GM23338 (cell line): ENCODE results near the gene FNIP2. TPM values are rescaled to one million over a fixed set of nuclear protein-coding genes. Genes with fewer than 3 reads are reported as not detected.

Experiments
- ATAC-seq: fragments of 200-7000 bp; cut with Tn5 transposase; 3 replicates; pipeline ENCODE4 v1.9.1; 2020
- DNase-seq: peaks from one replicate; pipeline ENCODE4 v3.0.0-alpha.2; 2015; ENCODE audit warnings: low spot score
- H2AFZ ChIP-seq: fragments of 200-600 bp; sonication (generic); 2 replicates; pipeline ENCODE4 v1.8.0; 2016; ENCODE audit warnings: antibody characterized with exemption, mild to moderate bottlenecking, moderate library complexity
- H3F3A ChIP-seq: fragments of 200-600 bp; sonication (generic); replicated peaks from 2 replicates; pipeline ENCODE4 v1.8.0; 2017; ENCODE audit warnings: antibody characterized with exemption, mixed run types, low read depth
- H3K27ac ChIP-seq: fragments of 200-600 bp; sonication (generic); 2 replicates; pipeline ENCODE4 v1.6.1; 2016; ENCODE audit warnings: low read depth
- H3K27me3 ChIP-seq: fragments of 200-600 bp; sonication (generic); 2 replicates; pipeline ENCODE4 v1.8.0; 2016; ENCODE audit warnings: mild to moderate bottlenecking, mixed run types, moderate library complexity; ENCODE audit not compliant: insufficient read depth
- H3K36me3 ChIP-seq: fragments of 200-600 bp; sonication (generic); 2 replicates; pipeline ENCODE4 v1.8.0; 2016; ENCODE audit warnings: mild to moderate bottlenecking; ENCODE audit not compliant: insufficient read depth
- H3K4me1 ChIP-seq: fragments of 200-600 bp; sonication (generic); 2 replicates; pipeline ENCODE4 v1.8.0; 2016; ENCODE audit warnings: mild to moderate bottlenecking, moderate library complexity; ENCODE audit not compliant: insufficient read depth
- H3K4me2 ChIP-seq: fragments of 200-600 bp; sonication (generic); 2 replicates; pipeline ENCODE4 v1.7.1; 2017; ENCODE audit warnings: mixed run types
- H3K4me3 ChIP-seq: fragments of 200-600 bp; sonication (generic); 2 replicates; pipeline ENCODE4 v1.6.1; 2016; ENCODE audit warnings: mixed run types
- H3K79me2 ChIP-seq: fragments of 200-600 bp; sonication (generic); replicated peaks from 2 replicates; pipeline ENCODE4 v1.8.0; 2017; ENCODE audit warnings: mild to moderate bottlenecking; ENCODE audit not compliant: insufficient read depth
- H3K9me2 ChIP-seq: fragments of 200-600 bp; sonication (generic); 2 replicates; pipeline ENCODE4 v1.8.0; 2017; ENCODE audit not compliant: insufficient read depth
- H4K20me1 ChIP-seq: fragments of 200-600 bp; sonication (generic); replicated peaks from 2 replicates; pipeline ENCODE4 v1.8.0; 2017; ENCODE audit warnings: mild to moderate bottlenecking; ENCODE audit not compliant: insufficient read depth
- H3K27ac Mint-ChIP-seq: 2 replicates; pipeline ENCODE4 v1.8.0; 2020; ENCODE audit warnings: inconsistent platforms, mild to moderate bottlenecking, moderate library complexity, mixed read lengths
- H3K27me3 Mint-ChIP-seq: 3 replicates; pipeline ENCODE4 v1.8.0; 2022; ENCODE audit warnings: low read depth, mild to moderate bottlenecking, moderate library complexity, mixed read lengths, inconsistent platforms; ENCODE audit not compliant: insufficient read depth, poor library complexity
- H3K36me3 Mint-ChIP-seq: 3 replicates; pipeline ENCODE4 v1.8.0; 2021; ENCODE audit warnings: low read depth, mild to moderate bottlenecking, inconsistent platforms, moderate library complexity, mixed read lengths
- H3K4me1 Mint-ChIP-seq: 3 replicates; pipeline ENCODE4 v1.8.0; 2020; ENCODE audit warnings: mild to moderate bottlenecking, inconsistent platforms, mixed read lengths
- H3K4me3 Mint-ChIP-seq: 3 replicates; pipeline ENCODE4 v1.8.0; 2021; ENCODE audit warnings: moderate library complexity, mild to moderate bottlenecking, inconsistent platforms, mixed read lengths
- H3K9me3 Mint-ChIP-seq: 3 replicates; pipeline ENCODE4 v1.8.0; 2020; ENCODE audit warnings: moderate library complexity, mild to moderate bottlenecking, inconsistent platforms, mixed read lengths
- CREB1 ChIP-seq: fragments of 250-450 bp; sonication (Bioruptor Pico); IDR thresholded peaks from 2 replicates; pipeline ENCODE4 v1.5.0; 2020; ENCODE audit warnings: low read depth, mild to moderate bottlenecking, moderate library complexity
- POLR2AphosphoS5 ChIP-seq: IDR thresholded peaks from 2 replicates; pipeline ENCODE4 v1.6.1; 2016; ENCODE audit warnings: antibody characterized with exemption, low read depth
- STAT1 ChIP-seq: IDR thresholded peaks from one replicate; pipeline ENCODE4 v1.6.1; 2016; ENCODE audit warnings: antibody characterized with exemption; ENCODE audit not compliant: unreplicated experiment
- ZNF462 ChIP-seq: fragments of 250-450 bp; sonication (Bioruptor Pico); IDR thresholded peaks from 2 replicates; pipeline ENCODE4 v1.5.0; 2020; ENCODE audit warnings: mild to moderate bottlenecking, moderate library complexity
- polyA plus RNA-seq: library from polyadenylated mRNA; unstranded; fragments of >200 nt; fragmentation: Nextera tagmentation; extraction: Ambion mirVana; gene quantifications from 2 replicates; pipeline ENCODE4 v1.2.1, GENCODE V29; 2016
- total RNA-seq: library from RNA; depleted of rRNA; stranded (reverse); fragments of >200 nt; shearing (Covaris generic); gene quantifications from 2 replicates; pipeline ENCODE4 v1.2.3, GENCODE V29; 2014
- TF ChIP-seq, protein P1 (sequence below): IDR thresholded peaks from one replicate; pipeline ENCODE4 v1.6.1; 2018; ENCODE audit warnings: antibody characterized with exemption; ENCODE audit not compliant: unreplicated experiment

FNIP2 gene
- total and polyA plus RNA-seq, 2 experiments from 2014 or later: 2.7 to 17.2 TPM

- TF ChIP-seq CREB1: no peak
- TF ChIP-seq, protein P1, sequence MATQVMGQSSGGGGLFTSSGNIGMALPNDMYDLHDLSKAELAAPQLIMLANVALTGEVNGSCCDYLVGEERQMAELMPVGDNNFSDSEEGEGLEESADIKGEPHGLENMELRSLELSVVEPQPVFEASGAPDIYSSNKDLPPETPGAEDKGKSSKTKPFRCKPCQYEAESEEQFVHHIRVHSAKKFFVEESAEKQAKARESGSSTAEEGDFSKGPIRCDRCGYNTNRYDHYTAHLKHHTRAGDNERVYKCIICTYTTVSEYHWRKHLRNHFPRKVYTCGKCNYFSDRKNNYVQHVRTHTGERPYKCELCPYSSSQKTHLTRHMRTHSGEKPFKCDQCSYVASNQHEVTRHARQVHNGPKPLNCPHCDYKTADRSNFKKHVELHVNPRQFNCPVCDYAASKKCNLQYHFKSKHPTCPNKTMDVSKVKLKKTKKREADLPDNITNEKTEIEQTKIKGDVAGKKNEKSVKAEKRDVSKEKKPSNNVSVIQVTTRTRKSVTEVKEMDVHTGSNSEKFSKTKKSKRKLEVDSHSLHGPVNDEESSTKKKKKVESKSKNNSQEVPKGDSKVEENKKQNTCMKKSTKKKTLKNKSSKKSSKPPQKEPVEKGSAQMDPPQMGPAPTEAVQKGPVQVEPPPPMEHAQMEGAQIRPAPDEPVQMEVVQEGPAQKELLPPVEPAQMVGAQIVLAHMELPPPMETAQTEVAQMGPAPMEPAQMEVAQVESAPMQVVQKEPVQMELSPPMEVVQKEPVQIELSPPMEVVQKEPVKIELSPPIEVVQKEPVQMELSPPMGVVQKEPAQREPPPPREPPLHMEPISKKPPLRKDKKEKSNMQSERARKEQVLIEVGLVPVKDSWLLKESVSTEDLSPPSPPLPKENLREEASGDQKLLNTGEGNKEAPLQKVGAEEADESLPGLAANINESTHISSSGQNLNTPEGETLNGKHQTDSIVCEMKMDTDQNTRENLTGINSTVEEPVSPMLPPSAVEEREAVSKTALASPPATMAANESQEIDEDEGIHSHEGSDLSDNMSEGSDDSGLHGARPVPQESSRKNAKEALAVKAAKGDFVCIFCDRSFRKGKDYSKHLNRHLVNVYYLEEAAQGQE: no peak
These were observed 45.4 kb downstream of the FNIP2 start (continued) for GRCh38 chr4:158814207-158814606.

GRCh38 chr4:158814636-158815330 is 46.0 kb downstream of the FNIP2 start:
- Histone ChIP-seq H3K9me2 (no peaks in the 10 kb centered on the region), H3K4me3 (no peak overlapping the region), H3K4me2 (no peak overlapping the region), H3K4me1 (peaks cover 15% of the 10 kb centered on the region), H3K79me2 (peaks cover 11% of the 10 kb centered on the region), H2AFZ (no peak overlapping the region), H3K27me3 (no peaks in the 10 kb centered on the region), H3K36me3 (no peaks in the 10 kb centered on the region), H3K27ac (no peak overlapping the region), H4K20me1 (no peaks in the 10 kb centered on the region), H3F3A (no peaks in the 10 kb centered on the region)
- Mint-ChIP-seq H3K36me3 (no peaks in the 10 kb centered on the region), H3K27ac (no peak overlapping the region), H3K27me3 (peaks cover 1% of the 10 kb centered on the region), H3K4me1 (peaks cover 17% of the 10 kb centered on the region), H3K9me3 (no peaks in the 10 kb centered on the region), H3K4me3 (no peak overlapping the region)
- TF ChIP-seq STAT1 (no peak), POLR2AphosphoS5 (no peak)
- TF ChIP-seq, protein P1: no peak
- DNase-seq (no peak), ATAC-seq (no peak)

DNA sequence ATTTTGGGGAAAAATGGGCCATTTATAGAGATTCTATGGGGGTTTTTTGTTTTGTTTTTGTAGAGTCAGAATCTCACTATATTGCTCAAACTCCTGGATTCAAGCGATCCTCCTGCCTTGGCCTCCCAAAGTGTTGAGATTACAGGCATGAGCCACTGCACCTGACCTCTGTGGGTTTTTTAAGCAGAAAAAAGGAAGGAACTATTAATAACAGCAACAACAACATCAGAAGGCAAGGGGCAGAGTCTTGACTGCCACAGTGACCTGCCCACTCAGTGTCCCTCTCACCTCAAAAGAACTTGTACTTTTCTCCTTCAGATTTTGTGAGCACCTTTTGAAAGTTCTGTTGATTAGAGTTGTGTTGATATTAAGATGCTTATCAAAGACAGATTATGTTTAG is 48.1 kb downstream of the FNIP2 start:
- Histone ChIP-seq H3F3A (no peaks in the 10 kb centered on the region), H3K36me3 (no peaks in the 10 kb centered on the region), H3K9me2 (no peaks in the 10 kb centered on the region), H3K27ac (no peak overlapping the region), H3K4me3 (no peak overlapping the region), H3K4me2 (no peak overlapping the region), H4K20me1 (no peaks in the 10 kb centered on the region), H3K27me3 (no peaks in the 10 kb centered on the region), H2AFZ (no peak overlapping the region), H3K4me1 (peaks cover 11% of the 10 kb centered on the region; the same call in 1 of the 2 replicates), H3K79me2 (peaks cover 11% of the 10 kb centered on the region)
- no peak for DNase-seq
- Mint-ChIP-seq H3K36me3 (no peaks in the 10 kb centered on the region), H3K27ac (no peak overlapping the region), H3K4me3 (no peak overlapping the region), H3K27me3 (peaks cover 1% of the 10 kb centered on the region), H3K9me3 (no peaks in the 10 kb centered on the region), H3K4me1 (peaks cover 16% of the 10 kb centered on the region; the same call in 2 of the 3 replicates)
- no peak for ATAC-seq
- TF ChIP-seq STAT1 (no peak), CREB1 (no peak), ZNF462 (CRISPR knock-in tag) (no peak)
